NT2/D1 (cell line): ENCODE results near the gene AP3B1.

Source experiments
- YY1 ChIP-seq: IDR thresholded peaks from 2 replicates; pipeline ENCODE4 v1.6.1; 2011; ENCODE audit not compliant: insufficient read length, insufficient read depth
- ZNF274 ChIP-seq: IDR thresholded peaks from 2 replicates; pipeline ENCODE4 v1.6.1; 2011; ENCODE audit warnings: mild to moderate bottlenecking, low read depth, low read length

- TF ChIP-seq ZNF274 (no peak), YY1 (no peak)
Measured at GRCh38 chr5:78279194-78279593, 15.3 kb downstream of the AP3B1 start.
